MM.1S (cell line): ENCODE results near the gene SH3RF3.

Source experiments
- CTCF ChIP-seq: fragments of 300-600 bp; sonication (generic); IDR thresholded peaks from 2 replicates; pipeline ENCODE4 v1.5.1; 2016; ENCODE audit warnings: antibody characterized with exemption, low read length, mixed read lengths
- EZH2phosphoT487 ChIP-seq: fragments of 300-600 bp; sonication (generic); IDR thresholded peaks from 2 replicates; pipeline ENCODE4 v1.6.1; 2018; ENCODE audit warnings: antibody characterized with exemption, low read length

- TF ChIP-seq CTCF (no peak), EZH2phosphoT487 (no peak)
These were observed 350.0 kb downstream of the SH3RF3 start for GRCh38 chr2:109478906-109479493.
